Small intestine (tissue), 7 donors: ENCODE measurements around the gene CMIP. TPM values are rescaled to one million over a fixed set of nuclear protein-coding genes. Genes with fewer than 3 reads are reported as not detected.

ENCODE experiments used
- DNase-seq, 2 donors: peaks; one replicate each; pipeline versions ENCODE4 v3.0.0 to v3.0.0-alpha.2; 2013
- FAIRE-seq: peaks from 2 replicates; lab custom pipeline; 2012; peaks lifted over from hg19 to GRCh38; lab: Jason Lieb, UNC
- H3K27ac ChIP-seq, 3 donors: one replicate each; pipeline ENCODE4 v1.5.1; 2013; ENCODE audit warnings: low read length in 2 of 3, mild to moderate bottlenecking in 2 of 3, control low read depth in 1 of 3, inconsistent platforms in 1 of 3, low read depth in 1 of 3, moderate library complexity in 1 of 3
- H3K27me3 ChIP-seq, 3 donors: one replicate each; pipeline ENCODE4 v1.6.1; 2013; ENCODE audit warnings: low read length in 3 of 3, inconsistent platforms in 1 of 3; ENCODE audit not compliant: control insufficient read depth in 3 of 3, insufficient read depth in 3 of 3
- H3K36me3 ChIP-seq, 3 donors: one replicate each; pipeline ENCODE4 v1.6.1; 2013; ENCODE audit warnings: low read length in 3 of 3, inconsistent platforms in 1 of 3, low read depth in 1 of 3, mild to moderate bottlenecking in 1 of 3, moderate library complexity in 1 of 3; ENCODE audit not compliant: control insufficient read depth in 3 of 3, insufficient read depth in 2 of 3
- H3K4me1 ChIP-seq, 3 donors: one replicate each; pipeline ENCODE4 v1.6.1; 2013; ENCODE audit warnings: low read length in 2 of 3, inconsistent platforms in 1 of 3, low read depth in 1 of 3, mild to moderate bottlenecking in 1 of 3, moderate library complexity in 1 of 3; ENCODE audit not compliant: control insufficient read depth in 3 of 3, insufficient read depth in 2 of 3
- H3K4me3 ChIP-seq, 3 donors: one replicate each; pipeline ENCODE4 v1.5.1; 2013; ENCODE audit warnings: low read length in 3 of 3, control low read depth in 1 of 3, inconsistent platforms in 1 of 3, low read depth in 1 of 3, mild to moderate bottlenecking in 1 of 3, moderate library complexity in 1 of 3
- H3K9me3 ChIP-seq, 2 donors: one replicate each; pipeline ENCODE4 v1.6.1; 2013; ENCODE audit warnings: low read depth in 1 of 2, low read length in 1 of 2; ENCODE audit not compliant: control insufficient read depth in 2 of 2, insufficient read depth in 1 of 2
- WGBS, 3 donors: extraction: QIAGEN DNeasy Blood & Tissue Kit; methylation state at CpG; one replicate each; pipeline ENCODE4 v1.1.7; 2013; 5-methylcytosine and 5-hydroxymethylcytosine counted together
- polyA plus RNA-seq, 4 donors: library from polyadenylated mRNA; stranded (reverse) in 3 of 4; unstranded in 1 of 4; fragments of 200-250 nt in 3 of 4; fragments of 120-200 nt in 1 of 4; gene quantifications; one replicate each; pipeline versions ENCODE4 v1.2.1 to v1.2.3, GENCODE V29; 2013
- donor health status: healthy with polysubstance abuse.
- donor health status: control.
- donor health status: control.
- donor health status: Bipolar disorder and iron deficiency.
- donor health status: healthy.

The CMIP gene
- polyA plus RNA-seq, 4 donors = 43.8 to 74.7 (median 55.7) TPM

- no peak overlapping the region for H3K27ac ChIP-seq
- peaks cover 0 to 12% (median 11%) of the 10 kb centered on the region in 3 donors for H3K4me1 ChIP-seq
- WGBS, 3 donors = 71 to 77% (median 77%) methylated on average over 21 of the region's 21 CpGs
- no peaks in the 10 kb centered on the region for H3K27me3 ChIP-seq
- FAIRE-seq (no peak), DNase-seq (no peak)
- no peaks in the 10 kb centered on the region for H3K9me3 ChIP-seq
- peaks cover 13 to 66% (median 23%) of the 10 kb centered on the region in 3 donors for H3K36me3 ChIP-seq
- no peak overlapping the region for H3K4me3 ChIP-seq
Observed at GRCh38 chr16:81709016-81709900, 264.6 kb downstream of the CMIP start.

- Histone ChIP-seq H3K27ac (no peak overlapping the region), H3K36me3 (peaks cover 12 to 61% (median 19%) of the 10 kb centered on the region in 3 donors), H3K9me3 (no peaks in the 10 kb centered on the region), H3K4me3 (no peak overlapping the region), H3K4me1 (peaks cover 0 to 12% (median 11%) of the 10 kb centered on the region in 3 donors), H3K27me3 (no peaks in the 10 kb centered on the region)
- whole genome bisulfite sequencing, 3 donors = 88% methylated on average over 20 of the region's 20 CpGs
- no peak for DNase-seq
- no peak for FAIRE-seq
Observed at GRCh38 chr16:81710044-81710443, 265.4 kb downstream of the CMIP start.

GRCh38 chr16:81710596-81710995 lies 266.0 kb downstream of the CMIP start:
- peaks cover 0 to 12% (median 11%) of the 10 kb centered on the region in 3 donors for H3K4me1 ChIP-seq
- H3K27ac ChIP-seq = peak overlapping the region in 1 of 3 donors; percentile 46
- 77 to 88% (median 78%) methylated on average over 11 to 12 of the region's 12 CpGs for WGBS, 3 donors
- H3K27me3 ChIP-seq = no peaks in the 10 kb centered on the region
- DNase-seq (no peak), FAIRE-seq (no peak)
- H3K9me3 ChIP-seq = no peaks in the 10 kb centered on the region
- peaks cover 7 to 55% (median 15%) of the 10 kb centered on the region in 3 donors for H3K36me3 ChIP-seq
- H3K4me3 ChIP-seq = no peak overlapping the region

GRCh38 chr16:81711657-81712319 lies 267.2 kb downstream of the CMIP start:
- no peak overlapping the region for H3K4me3 ChIP-seq
- DNase-seq (no peak), FAIRE-seq (no peak)
- peaks cover 0 to 12% (median 11%) of the 10 kb centered on the region in 3 donors for H3K4me1 ChIP-seq
- 61 to 77% (median 75%) methylated on average over 21 of the region's 21 CpGs for WGBS, 3 donors
- H3K27ac ChIP-seq = peak overlapping the region in 1 of 3 donors; percentile 76
- no peaks in the 10 kb centered on the region for H3K9me3 ChIP-seq
- H3K27me3 ChIP-seq = no peaks in the 10 kb centered on the region
- H3K36me3 ChIP-seq = peaks cover 5 to 43% (median 12%) of the 10 kb centered on the region in 3 donors

- Histone ChIP-seq H3K27ac (no peak overlapping the region), H3K36me3 (peaks cover 5 to 34% (median 12%) of the 10 kb centered on the region in 3 donors), H3K4me3 (no peak overlapping the region), H3K9me3 (no peaks in the 10 kb centered on the region), H3K27me3 (no peaks in the 10 kb centered on the region), H3K4me1 (peaks cover 0 to 7% (median 5%) of the 10 kb centered on the region in 3 donors)
- DNase-seq (no peak), FAIRE-seq (no peak)
- 49 to 81% (median 80%) methylated on average over 7 of the region's 7 CpGs for WGBS, 3 donors
Observed at GRCh38 chr16:81712681-81713080, 268.1 kb downstream of the CMIP start.

- Histone ChIP-seq H3K4me1 (peaks cover 0 to 2% (median 0%) of the 10 kb centered on the region in 3 donors), H3K9me3 (no peaks in the 10 kb centered on the region), H3K27ac (no peak overlapping the region), H3K27me3 (no peaks in the 10 kb centered on the region), H3K4me3 (no peak overlapping the region), H3K36me3 (peaks cover 5 to 28% (median 12%) of the 10 kb centered on the region in 3 donors)
- FAIRE-seq (no peak), DNase-seq (no peak)
- 83 to 90% (median 87%) methylated on average over 16 of the region's 16 CpGs for WGBS, 3 donors
Observed at GRCh38 chr16:81713295-81713772, 268.7 kb downstream of the CMIP start.

GRCh38 chr16:81713796-81714195 lies 269.2 kb downstream of the CMIP start:
- no peaks in the 10 kb centered on the region for H3K4me1 ChIP-seq
- no peak overlapping the region for H3K27ac ChIP-seq
- peaks cover 5 to 23% (median 12%) of the 10 kb centered on the region in 3 donors for H3K36me3 ChIP-seq
- no peak overlapping the region for H3K4me3 ChIP-seq
- WGBS, 3 donors = 66 to 88% (median 82%) methylated on average over 10 to 11 of the region's 11 CpGs
- FAIRE-seq = no peak
- no peaks in the 10 kb centered on the region for H3K27me3 ChIP-seq
- no peaks in the 10 kb centered on the region for H3K9me3 ChIP-seq
- no peak for DNase-seq

- FAIRE-seq (no peak), DNase-seq (no peak)
- H3K9me3 ChIP-seq = no peaks in the 10 kb centered on the region
- 87 to 94% (median 94%) methylated on average over 7 of the region's 7 CpGs for WGBS, 3 donors
- H3K27me3 ChIP-seq = no peaks in the 10 kb centered on the region
- H3K27ac ChIP-seq = peak overlapping the region in 1 of 3 donors; percentile 18
- H3K4me3 ChIP-seq = no peak overlapping the region
- peaks cover 2 to 15% (median 7%) of the 10 kb centered on the region in 3 donors for H3K36me3 ChIP-seq
- H3K4me1 ChIP-seq = no peaks in the 10 kb centered on the region
Observed at GRCh38 chr16:81714583-81714982, 270.0 kb downstream of the CMIP start.
